A549 (cell line): ENCODE measurements around the gene PZP. TPM values are rescaled to one million over a fixed set of nuclear protein-coding genes. Genes with fewer than 3 reads are reported as not detected.
"Not testable (repeated sequence)": the region's sequence is repeated elsewhere in the genome, so short reads cannot be mapped to it uniquely, and the experiment has no call there.

ENCODE experiments used
- ATAC-seq, 2 experiments: fragments of 200-7000 bp in 1 of 2; fragments of >200 bp in 1 of 2; cut with Nextera tagmentation in 1 of 2; cut with Tn5 transposase in 1 of 2; 3 replicates each; pipeline versions ENCODE4 v1.8.0 to v1.9.1; 2018 to 2020; ENCODE audit warnings: mild to moderate bottlenecking in 1 of 2, moderate library complexity in 1 of 2
- CTCF ChIA-PET: fragments of 300-600 bp; sonication (Branson Sonifier 250); formaldehyde crosslinking; extraction: SDS; loops from one replicate; lab custom pipeline; 2021; ENCODE audit warnings: antibody characterized with exemption, inconsistent platforms; lab: Yijun Ruan, JAX
- POLR2A ChIA-PET: fragments of 350-600 bp; formaldehyde crosslinking; extraction: SDS; loops from one replicate; lab custom pipeline; 2021; ENCODE audit warnings: antibody characterized with exemption, inconsistent platforms; lab: Yijun Ruan, JAX
- DNase-seq, 2 experiments: peaks; one replicate each; pipeline versions ENCODE4 v3.0.0 to v3.0.0-alpha.2; 2011 to 2016; ENCODE audit warnings: low read depth in 1 of 2, low spot score in 1 of 2
- FAIRE-seq: peaks from 2 replicates; lab custom pipeline; 2011; peaks lifted over from hg19 to GRCh38; lab: Jason Lieb, UNC
- H3K27ac ChIP-seq, 2 experiments: fragments of >200 bp; sonication (Bioruptor Twin); formaldehyde crosslinking; 3 replicates each; pipeline ENCODE4 v1.5.1; 2016 to 2017
- H3K4me1 ChIP-seq: fragments of >200 bp; sonication (Bioruptor Twin); formaldehyde crosslinking; 3 replicates; pipeline ENCODE4 v1.6.1; 2016
- H3K4me2 ChIP-seq: fragments of >200 bp; sonication (Bioruptor Twin); formaldehyde crosslinking; 3 replicates; pipeline ENCODE4 v1.6.1; 2016
- H3K4me3 ChIP-seq: fragments of >200 bp; sonication (Bioruptor Twin); formaldehyde crosslinking; 3 replicates; pipeline ENCODE4 v1.5.1; 2016
- H3K9me3 ChIP-seq: fragments of >200 bp; sonication (Bioruptor Twin); formaldehyde crosslinking; 3 replicates; pipeline ENCODE4 v1.6.1; 2016
- ATOH8 ChIP-seq: fragments of 250-450 bp; sonication (Bioruptor Pico); IDR thresholded peaks from 2 replicates; pipeline ENCODE4 v1.5.0; 2020; ENCODE audit warnings: low read depth, mild to moderate bottlenecking, moderate library complexity
- EHF ChIP-seq: fragments of 250-450 bp; sonication (Bioruptor Pico); IDR thresholded peaks from 2 replicates; pipeline ENCODE4 v1.5.0; 2020; ENCODE audit warnings: mild to moderate bottlenecking
- EHMT2 ChIP-seq: fragments of 200-600 bp; sonication (generic); IDR thresholded peaks from 2 replicates; pipeline ENCODE4 v1.6.1; 2016; ENCODE audit warnings: antibody characterized with exemption, low read depth, mild to moderate bottlenecking, moderate library complexity
- HES2 ChIP-seq: fragments of >200 bp; sonication (Bioruptor Twin); formaldehyde crosslinking; IDR thresholded peaks from 2 replicates; pipeline ENCODE4 v1.6.1; 2016
- HOXA7 ChIP-seq: fragments of 250-450 bp; sonication (Bioruptor Pico); IDR thresholded peaks from 2 replicates; pipeline ENCODE4 v1.5.0; 2020; ENCODE audit warnings: mild to moderate bottlenecking, moderate library complexity
- HOXB13 ChIP-seq: fragments of 250-450 bp; sonication (Bioruptor Pico); IDR thresholded peaks from 2 replicates; pipeline ENCODE4 v1.5.0; 2020; ENCODE audit warnings: low read depth, mild to moderate bottlenecking, moderate library complexity
- MAZ ChIP-seq: fragments of 150-350 bp; IDR thresholded peaks from 2 replicates; pipeline ENCODE4 v1.6.1; 2014; ENCODE audit warnings: antibody characterized with exemption, low read depth, low read length, borderline replicate concordance
- MYC ChIP-seq: IDR thresholded peaks from 2 replicates; pipeline ENCODE4 v1.6.1; 2012; ENCODE audit warnings: mild to moderate bottlenecking, inconsistent platforms, low read length, improper control_type of control experiment, borderline replicate concordance
- NR3C1 ChIP-seq: fragments of >200 bp; sonication (Bioruptor Twin); formaldehyde crosslinking; IDR thresholded peaks from 3 replicates; pipeline ENCODE4 v1.6.1; 2017
- PBX3 ChIP-seq: IDR thresholded peaks from 2 replicates; pipeline ENCODE4 v1.6.1; 2012
- PHF8 ChIP-seq: fragments of 200-600 bp; sonication (generic); IDR thresholded peaks from 2 replicates; pipeline ENCODE4 v1.6.1; 2016; ENCODE audit warnings: low read depth, mild to moderate bottlenecking, antibody characterized with exemption, moderate library complexity, borderline replicate concordance
- POLR2AphosphoS2 ChIP-seq: conservative IDR thresholded peaks from 2 replicates; pipeline ENCODE4 v1.6.1; 2012; ENCODE audit warnings: low read length, improper control_type of control experiment, inconsistent platforms
- RARB ChIP-seq: fragments of 250-450 bp; sonication (Bioruptor Pico); IDR thresholded peaks from 2 replicates; pipeline ENCODE4 v1.8.0; 2021; ENCODE audit warnings: mild to moderate bottlenecking, moderate library complexity
- SREBF2 ChIP-seq: fragments of 450-650 bp; IDR thresholded peaks from 2 replicates; pipeline ENCODE4 v1.6.1; 2014; ENCODE audit warnings: mild to moderate bottlenecking, moderate library complexity
- TFCP2L1 ChIP-seq: fragments of 250-450 bp; sonication (Bioruptor Pico); IDR thresholded peaks from 2 replicates; pipeline ENCODE4 v1.5.0; 2021; ENCODE audit warnings: mild to moderate bottlenecking
- TP53 ChIP-seq: fragments of 250-450 bp; sonication (Bioruptor Pico); IDR thresholded peaks from 2 replicates; pipeline ENCODE4 v1.5.0; 2021; ENCODE audit warnings: mild to moderate bottlenecking, moderate library complexity
- ZC3H11A ChIP-seq: fragments of 450-650 bp; IDR thresholded peaks from 2 replicates; pipeline ENCODE4 v1.6.1; 2014; ENCODE audit warnings: antibody characterized with exemption, mild to moderate bottlenecking
- ZFP36 ChIP-seq: fragments of 450-650 bp; IDR thresholded peaks from 2 replicates; pipeline ENCODE4 v1.6.1; 2014; ENCODE audit warnings: borderline replicate concordance; ENCODE audit not compliant: partially characterized antibody
- ZNF302 ChIP-seq: fragments of 250-450 bp; sonication (Bioruptor Pico); IDR thresholded peaks from 2 replicates; pipeline ENCODE4 v1.9.0; 2021; ENCODE audit warnings: inconsistent platforms, mild to moderate bottlenecking, moderate library complexity
- ZSCAN20 ChIP-seq: fragments of 250-450 bp; sonication (Bioruptor Pico); IDR thresholded peaks from 2 replicates; pipeline ENCODE4 v1.8.0; 2022; ENCODE audit warnings: mild to moderate bottlenecking, moderate library complexity
- WGBS: methylation state at CpG from one replicate; pipeline ENCODE4 v1.1.6; 2017; ENCODE audit errors: missing lambda C conversion rate; 5-methylcytosine and 5-hydroxymethylcytosine counted together
- polyA plus RNA-seq, 4 experiments: library from polyadenylated mRNA; depleted of rRNA in 3 of 4; stranded (reverse); fragments of >200 nt; fragmentation: RNase III in 1 of 4; extraction: RNeasy Plus Mini Kit Qiagen cat#74134 plus additional on column Dnase treatment in 1 of 4; gene quantifications; 2 replicates in 3 of 4; 3 replicates in 1 of 4; pipeline ENCODE4 v1.2.3, GENCODE V29; 2011 to 2017

Gene PZP
- polyA plus RNA-seq, 2 of the 4 experiments (the other 2 are of a cell fraction): not detected

GRCh38 chr12:9180810-9181209, 27.4 kb downstream of the PZP start:
- WGBS: 8% methylated on average over 4 of the region's 4 CpGs
- ChIA-PET CTCF (interaction anchor here (0.6 kb wide), 1 partner anchor 528 kb away, joined by 5 read pairs; no protein-coding TSS in a partner anchor), POLR2A (no interaction called here)
- DNase-seq (no peak), ATAC-seq (no peak), FAIRE-seq (no peak)
- Histone ChIP-seq H3K4me1 (no peaks in the 10 kb centered on the region), H3K27ac (no peak overlapping the region), H3K4me2 (no peak overlapping the region), H3K9me3 (no peaks in the 10 kb centered on the region), H3K4me3 (no peak overlapping the region)
- TF ChIP-seq POLR2AphosphoS2: no peak
- TF ChIP-seq EHMT2: no peak
- no peak for TF ChIP-seq HES2
- no peak for TF ChIP-seq RARB
- TF ChIP-seq PHF8: no peak
- TF ChIP-seq ZFP36: no peak
- TF ChIP-seq HOXB13 (CRISPR knock-in tag): no peak

- ATAC-seq (no peak), DNase-seq (no peak)
- CTCF ChIA-PET: no interaction called here
- WGBS: 44% methylated on average over 3 of the region's 3 CpGs
- Histone ChIP-seq H3K9me3 (no peaks in the 10 kb centered on the region), H3K4me1 (no peaks in the 10 kb centered on the region), H3K27ac (no peak overlapping the region), H3K4me3 (no peak overlapping the region)
- POLR2A ChIA-PET: no interaction called here
- TF ChIP-seq ATOH8 (CRISPR knock-in tag) (no peak), ZNF302 (no peak), NR3C1 (no peak), PBX3 (no peak), HOXA7 (CRISPR knock-in tag) (no peak), MYC (no peak), ZSCAN20 (no peak), TFCP2L1 (CRISPR knock-in tag) (no peak)
- TF ChIP-seq, all 56 proteins: peak for 0
- FAIRE-seq: no peak
- H3K4me2 ChIP-seq: no peak overlapping the region
These were observed 28.4 kb downstream of the PZP start for GRCh38 chr12:9179781-9180180.

DNA sequence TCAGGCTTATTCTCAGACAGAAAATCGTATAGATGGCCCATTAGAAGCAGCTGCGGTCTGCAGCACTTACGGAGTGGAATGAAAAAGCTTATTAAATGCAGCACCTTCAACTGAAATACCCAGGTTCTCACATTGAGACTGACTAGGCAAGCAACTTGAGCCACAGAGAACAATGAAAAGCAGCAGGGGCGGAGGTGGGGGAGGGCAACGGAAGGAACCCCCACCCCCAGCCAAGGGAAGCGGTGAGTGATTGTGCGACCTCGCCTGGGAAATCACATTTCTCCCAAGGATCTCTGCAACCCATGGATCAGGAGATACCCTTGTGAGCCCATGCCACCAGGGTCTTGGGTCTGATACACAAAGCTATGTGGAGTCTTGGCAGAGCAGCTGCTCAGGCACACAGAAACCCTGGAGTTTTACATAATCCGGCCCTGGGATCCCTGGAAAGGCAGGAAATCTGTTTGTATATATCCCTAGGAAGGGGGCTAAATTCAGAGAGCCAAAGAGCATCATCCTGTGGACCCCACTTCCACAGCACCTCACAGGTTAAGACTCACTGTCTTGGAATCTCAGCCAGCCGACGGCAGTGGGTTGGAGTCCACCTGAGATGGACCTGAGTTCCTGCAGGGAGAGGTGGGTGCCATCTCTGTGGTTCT, 38.1 kb downstream of the PZP start:
- Histone ChIP-seq H3K4me3 (no peak overlapping the region), H3K4me2 (no peak overlapping the region), H3K9me3 (no peaks in the 10 kb centered on the region), H3K27ac (no peak overlapping the region), H3K4me1 (no peaks in the 10 kb centered on the region)
- no peak for DNase-seq
- no peak for TF ChIP-seq MAZ
- no peak for TF ChIP-seq SREBF2
- TF ChIP-seq TP53 (CRISPR knock-in tag): no peak
- TF ChIP-seq ZC3H11A: no peak
- TF ChIP-seq EHF (CRISPR knock-in tag): no peak
- CTCF ChIA-PET: no interaction called here
- no peak for ATAC-seq
- POLR2A ChIA-PET: no interaction called here
- WGBS: 41% methylated on average over 11 of the region's 11 CpGs
- no peak for FAIRE-seq

- H3K4me3 ChIP-seq, H3K9me3 ChIP-seq, H3K4me1 ChIP-seq, DNase-seq, H3K27ac ChIP-seq, H3K4me2 ChIP-seq, FAIRE-seq, ATAC-seq, CTCF ChIA-PET, POLR2A ChIA-PET: not testable (repeated sequence)
- 35% methylated on average over 5 of the region's 5 CpGs for WGBS
These were observed 40.9 kb downstream of the PZP start for GRCh38 chr12:9167345-9167744.
